Measurements from ENCODE around the gene EZH2.

EZH2 gene

DNA sequence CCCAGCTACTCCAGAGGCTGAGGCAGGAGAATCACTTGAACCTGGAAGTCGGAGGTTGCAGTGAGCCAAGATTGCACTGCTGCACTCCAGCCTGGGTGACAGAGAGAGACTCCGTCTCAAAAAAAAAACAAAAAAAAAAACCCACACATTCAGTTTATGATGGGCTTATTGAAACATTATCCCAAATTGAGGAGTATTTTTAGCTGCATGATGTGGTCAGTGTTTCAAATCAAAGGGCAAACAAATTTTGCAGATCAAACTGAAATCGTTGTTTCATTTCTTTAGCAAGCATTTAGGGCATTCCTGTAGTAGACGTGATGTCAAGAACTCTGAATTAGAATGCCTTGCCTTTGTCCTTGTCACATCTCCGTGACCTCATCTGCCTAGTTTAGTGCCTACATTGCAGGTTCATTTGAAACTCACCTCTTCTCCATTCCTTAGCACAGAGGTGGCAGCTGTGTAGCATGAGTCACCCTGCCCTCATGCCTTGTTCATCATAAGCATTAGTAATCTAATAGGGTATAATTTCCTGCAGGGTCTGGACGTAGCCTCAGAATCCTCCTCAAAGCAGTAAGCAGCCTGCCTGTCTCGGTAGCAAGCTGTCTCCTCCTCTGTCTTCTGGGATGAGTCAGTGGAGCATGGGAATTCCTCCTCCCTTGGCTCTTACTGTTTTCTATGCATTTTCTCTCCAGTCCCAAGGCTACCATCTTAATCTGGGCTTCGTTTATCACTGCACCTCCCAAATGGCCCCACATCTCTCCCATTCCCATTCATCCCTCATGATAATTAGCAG lies 111.6 kb downstream of the EZH2 start:
- DNase-seq (ENCODE audit: low read depth in 2 of 2): peak in 1 of 2 donors; percentile 4

DNA sequence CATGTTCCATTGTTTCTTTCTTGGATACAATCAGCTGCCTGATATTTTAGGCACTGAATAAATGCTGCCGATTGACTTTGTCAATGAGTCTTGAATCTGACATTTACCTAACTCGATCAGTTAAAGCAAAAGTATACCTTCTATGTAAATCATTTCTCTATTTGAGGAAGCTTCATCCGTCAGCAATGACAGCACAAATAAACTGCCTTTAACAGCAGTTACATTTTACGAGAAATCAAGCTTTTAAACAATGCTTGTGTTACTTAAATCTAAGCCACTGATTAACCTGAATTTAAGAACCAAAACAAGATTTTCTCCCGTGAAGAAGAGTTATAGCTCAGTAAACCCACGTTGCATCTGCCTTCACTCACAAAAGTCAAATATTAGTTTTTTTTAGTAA lies 114.1 kb downstream of the EZH2 start:
- no peak for DNase-seq (ENCODE audit: low read depth in 2 of 2)

DNA sequence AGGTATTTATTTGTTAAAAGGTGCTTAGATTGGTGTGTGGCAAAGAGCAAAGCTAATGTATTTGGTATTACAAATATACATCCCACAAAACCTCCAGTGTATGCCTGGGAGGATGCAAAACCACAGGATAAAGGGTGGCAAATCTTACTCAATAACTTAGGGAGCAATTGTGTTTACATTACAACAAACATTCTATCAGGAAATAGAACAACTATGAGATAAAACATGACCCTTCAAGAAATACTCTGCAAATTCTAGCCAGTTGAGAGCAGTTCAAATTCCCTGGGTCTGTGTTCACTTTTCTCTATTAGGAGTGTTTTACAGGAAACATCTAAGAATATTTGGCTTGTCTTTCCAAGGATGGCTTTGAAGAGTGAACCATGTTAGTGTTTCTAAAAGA lies 120.5 kb downstream of the EZH2 start:
- no peak for DNase-seq (ENCODE audit: low read depth in 2 of 2)

DNA sequence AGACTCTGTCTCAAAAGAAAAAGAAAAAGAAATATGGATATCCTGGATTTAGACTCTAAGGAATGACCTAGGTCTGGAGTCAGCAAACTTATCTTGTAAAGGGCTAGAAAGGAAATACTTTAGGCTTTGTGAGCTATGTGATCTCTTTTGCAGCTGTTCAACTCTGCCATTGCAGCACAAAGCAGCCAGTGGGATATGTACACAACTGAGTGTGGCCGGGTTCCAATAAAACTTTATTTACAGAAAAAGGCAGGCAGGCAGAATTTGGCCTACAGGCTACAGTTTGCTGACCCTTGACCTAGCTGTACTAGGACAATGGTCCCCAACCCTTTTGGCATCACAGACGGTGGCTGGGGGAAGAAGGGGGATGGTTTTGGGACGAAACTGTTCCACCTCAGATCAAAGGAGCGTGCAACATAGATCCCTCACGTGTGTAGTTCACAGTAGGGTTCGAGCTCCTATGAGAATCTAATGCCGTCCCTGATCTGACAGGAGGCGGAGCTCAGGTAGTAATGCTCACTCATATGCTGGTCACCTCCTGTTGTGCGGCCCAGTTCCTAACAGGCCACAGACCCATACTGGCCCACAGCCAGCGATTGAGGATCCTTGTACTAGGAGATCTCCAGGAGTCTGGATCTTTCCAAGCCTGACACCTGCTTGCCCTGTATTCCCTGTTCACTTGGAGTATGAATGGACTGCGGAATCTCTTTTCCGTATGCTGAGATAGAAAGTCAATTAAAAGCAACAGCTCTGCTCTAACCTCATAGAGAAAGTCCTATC lies 122.4 kb downstream of the EZH2 start:
- DNase-seq (ENCODE audit: low read depth in 2 of 2): no peak
